A549 treated with dexamethasone at 1 μM for 4 hours (cell line): Measurements from ENCODE around the gene TFDP3. TPM values are rescaled to one million over a fixed set of nuclear protein-coding genes. Genes with fewer than 3 reads are reported as not detected.

Source experiments
- total RNA-seq: library from RNA; stranded (reverse); fragments of 200-300 nt; extraction: Qiagen RNA extraction; gene quantifications from 5 replicates; pipeline ENCODE4 v1.2.3, GENCODE V29; 2022

TFDP3 gene, protein sequence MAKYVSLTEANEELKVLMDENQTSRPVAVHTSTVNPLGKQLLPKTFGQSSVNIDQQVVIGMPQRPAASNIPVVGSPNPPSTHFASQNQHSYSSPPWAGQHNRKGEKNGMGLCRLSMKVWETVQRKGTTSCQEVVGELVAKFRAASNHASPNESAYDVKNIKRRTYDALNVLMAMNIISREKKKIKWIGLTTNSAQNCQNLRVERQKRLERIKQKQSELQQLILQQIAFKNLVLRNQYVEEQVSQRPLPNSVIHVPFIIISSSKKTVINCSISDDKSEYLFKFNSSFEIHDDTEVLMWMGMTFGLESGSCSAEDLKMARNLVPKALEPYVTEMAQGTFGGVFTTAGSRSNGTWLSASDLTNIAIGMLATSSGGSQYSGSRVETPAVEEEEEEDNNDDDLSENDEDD
- not detected in 5 replicates for total RNA-seq

DNA sequence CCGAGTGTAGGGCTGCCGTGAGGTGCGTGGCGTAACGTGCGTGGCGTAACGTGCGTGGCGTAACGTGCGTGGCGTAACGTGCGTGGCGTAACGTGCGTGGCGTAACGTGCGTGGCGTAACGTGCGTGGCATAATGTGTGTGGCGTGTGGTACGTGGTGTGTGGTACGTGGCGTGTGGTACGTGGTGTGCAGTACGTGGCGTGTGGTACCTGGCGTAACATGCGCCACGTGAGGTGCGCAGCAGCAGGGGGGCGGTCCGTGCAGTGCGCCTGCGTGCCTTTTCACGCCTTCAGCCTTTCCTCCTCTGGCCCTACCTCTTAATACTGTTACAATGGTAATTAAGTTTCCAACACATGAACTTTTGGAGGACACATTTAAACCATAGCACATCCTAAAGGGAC is at the start of gene TFDP3:
Gene TFDP3 (minus strand): TSS at position 26 of the 400 bp plus-strand sequence. CDS start 95 bp downstream, outside the sequence.

Other genes starting within 250 kb of the TFDP3 start
- gene USP26, start 121.2 kb downstream of the TFDP3 start, total RNA-seq, result not detected in 5 replicates
- gene GPC4, start 197.1 kb upstream of the TFDP3 start, total RNA-seq, result 0.01 to 0.06 TPM (median 0.03 TPM) in 4 of 5 replicates, not detected in the other